Measurements from ENCODE around the gene PIAS4.

PIAS4 gene

DNA sequence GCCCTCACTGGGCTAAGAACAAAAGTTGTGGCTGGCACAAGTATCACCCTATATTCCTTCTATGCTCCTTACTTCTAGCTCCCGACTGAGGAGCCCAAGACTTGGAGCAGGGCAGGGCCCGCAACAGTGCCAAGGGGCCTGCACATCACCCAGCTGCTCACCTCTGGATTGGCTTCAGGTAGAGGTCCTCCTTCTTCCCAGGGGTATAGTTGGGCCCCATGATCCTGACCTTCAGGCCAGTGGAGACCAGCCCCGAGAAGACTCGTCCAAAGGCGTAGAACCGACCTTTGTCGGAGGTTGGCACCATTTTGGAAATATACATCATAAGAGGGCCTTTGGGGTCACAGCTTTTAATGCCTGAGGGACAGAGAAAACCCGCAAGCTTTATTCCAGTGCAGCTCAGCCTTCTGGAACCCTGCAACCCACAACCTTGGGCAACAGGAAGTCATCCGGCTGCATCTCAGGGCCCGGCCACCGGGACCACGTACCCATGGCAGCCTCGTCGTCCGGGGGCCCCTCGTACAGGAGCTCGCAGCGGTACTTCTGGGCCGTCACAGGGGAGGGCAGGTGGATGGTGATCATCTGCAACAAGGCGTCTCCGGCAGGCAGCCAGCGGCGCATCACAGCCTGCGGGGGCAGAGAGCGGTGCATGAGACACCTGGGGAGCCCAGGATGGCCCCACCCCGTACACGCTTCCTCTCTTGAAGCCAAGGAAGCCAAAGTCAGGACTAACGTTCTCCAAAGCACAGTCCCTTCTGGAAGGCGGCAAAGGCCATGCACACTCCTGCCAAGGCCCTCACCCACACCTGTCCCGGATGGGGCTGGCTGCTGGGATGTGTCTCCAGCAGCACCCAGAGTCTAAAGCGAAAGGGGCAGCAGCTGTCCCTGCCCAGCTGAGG, 26.9 kb upstream of the PIAS4 start:
- no peaks in the 10 kb centered on the region for H3K27me3 ChIP-seq (ENCODE audit: control insufficient read depth, low read length)
- H3F3A ChIP-seq (ENCODE audit: control insufficient read depth, insufficient read depth), result peaks cover 73% of the 10 kb centered on the region
- no peak for TF ChIP-seq EZH2phosphoT487 (IDR thresholded peaks at IDR 0.05; ENCODE audit: borderline replicate concordance, low read length)
- TF ChIP-seq, protein P1, sequence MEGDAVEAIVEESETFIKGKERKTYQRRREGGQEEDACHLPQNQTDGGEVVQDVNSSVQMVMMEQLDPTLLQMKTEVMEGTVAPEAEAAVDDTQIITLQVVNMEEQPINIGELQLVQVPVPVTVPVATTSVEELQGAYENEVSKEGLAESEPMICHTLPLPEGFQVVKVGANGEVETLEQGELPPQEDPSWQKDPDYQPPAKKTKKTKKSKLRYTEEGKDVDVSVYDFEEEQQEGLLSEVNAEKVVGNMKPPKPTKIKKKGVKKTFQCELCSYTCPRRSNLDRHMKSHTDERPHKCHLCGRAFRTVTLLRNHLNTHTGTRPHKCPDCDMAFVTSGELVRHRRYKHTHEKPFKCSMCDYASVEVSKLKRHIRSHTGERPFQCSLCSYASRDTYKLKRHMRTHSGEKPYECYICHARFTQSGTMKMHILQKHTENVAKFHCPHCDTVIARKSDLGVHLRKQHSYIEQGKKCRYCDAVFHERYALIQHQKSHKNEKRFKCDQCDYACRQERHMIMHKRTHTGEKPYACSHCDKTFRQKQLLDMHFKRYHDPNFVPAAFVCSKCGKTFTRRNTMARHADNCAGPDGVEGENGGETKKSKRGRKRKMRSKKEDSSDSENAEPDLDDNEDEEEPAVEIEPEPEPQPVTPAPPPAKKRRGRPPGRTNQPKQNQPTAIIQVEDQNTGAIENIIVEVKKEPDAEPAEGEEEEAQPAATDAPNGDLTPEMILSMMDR (IDR thresholded peaks at IDR 0.05; ENCODE audit: low read depth, low read length, poor library complexity, severe bottlenecking), result no peak
- peaks cover 96% of the 10 kb centered on the region for H3K36me3 ChIP-seq (ENCODE audit: control insufficient read depth, low read length)
- H3K9me2 ChIP-seq (replicated peaks; ENCODE audit: control insufficient read depth, low read length), result no peaks in the 10 kb centered on the region
- peaks cover 35% of the 10 kb centered on the region for H3K4me1 ChIP-seq (ENCODE audit: control insufficient read depth, low read length)
- no peak overlapping the region for H3K4me3 ChIP-seq (ENCODE audit: low read length)
- peaks cover 89% of the 10 kb centered on the region for H3K79me2 ChIP-seq (ENCODE audit: control insufficient read depth, low read length)
- H3K9me3 ChIP-seq (ENCODE audit: control insufficient read depth, insufficient read depth, low read length), result no peaks in the 10 kb centered on the region
- no peak overlapping the region for H3K27ac ChIP-seq (ENCODE audit: low read depth, low read length)
- H4K20me1 ChIP-seq (ENCODE audit: control insufficient read depth, insufficient read depth, low read depth, low read length), result peaks cover 72% of the 10 kb centered on the region
- no peak overlapping the region for H3K4me2 ChIP-seq (ENCODE audit: low read length)

DNA sequence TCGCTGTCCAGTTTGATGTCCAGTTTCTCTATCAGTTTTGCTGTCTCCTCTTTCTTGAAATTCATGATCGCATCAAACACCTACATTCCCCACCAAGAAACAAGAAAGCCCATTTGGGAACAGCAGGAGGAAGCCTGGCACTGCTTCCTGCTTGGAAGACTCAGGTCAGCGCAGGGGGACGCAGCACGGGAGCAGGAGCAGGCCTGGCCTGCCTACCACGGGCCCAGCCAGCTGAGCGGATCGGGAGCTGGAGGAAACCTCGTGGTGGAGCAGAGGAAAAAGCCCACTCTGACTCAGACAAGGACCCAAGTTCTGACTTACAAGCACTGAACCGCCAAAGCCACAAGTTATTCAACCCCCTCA, 26.2 kb upstream of the PIAS4 start:
- H3K4me3 ChIP-seq (ENCODE audit: low read length), result no peak overlapping the region
- H3K4me2 ChIP-seq (ENCODE audit: low read length), result no peak overlapping the region
- peaks cover 71% of the 10 kb centered on the region for H3F3A ChIP-seq (ENCODE audit: control insufficient read depth, insufficient read depth)
- no peaks in the 10 kb centered on the region for H3K9me2 ChIP-seq (replicated peaks; ENCODE audit: control insufficient read depth, low read length)
- H3K9me3 ChIP-seq (ENCODE audit: control insufficient read depth, insufficient read depth, low read length), result no peaks in the 10 kb centered on the region
- H3K27me3 ChIP-seq (ENCODE audit: control insufficient read depth, low read length), result no peaks in the 10 kb centered on the region
- H4K20me1 ChIP-seq (ENCODE audit: control insufficient read depth, insufficient read depth, low read depth, low read length), result peaks cover 72% of the 10 kb centered on the region
- peaks cover 86% of the 10 kb centered on the region for H3K79me2 ChIP-seq (ENCODE audit: control insufficient read depth, low read length)
- H3K4me1 ChIP-seq (ENCODE audit: control insufficient read depth, low read length), result peaks cover 38% of the 10 kb centered on the region
- peaks cover 88% of the 10 kb centered on the region for H3K36me3 ChIP-seq (ENCODE audit: control insufficient read depth, low read length)
- TF ChIP-seq, protein P1 (IDR thresholded peaks at IDR 0.05; ENCODE audit: low read depth, low read length, poor library complexity, severe bottlenecking), result no peak
- TF ChIP-seq EZH2phosphoT487 (IDR thresholded peaks at IDR 0.05; ENCODE audit: borderline replicate concordance, low read length), result no peak
- H3K27ac ChIP-seq (ENCODE audit: low read depth, low read length), result no peak overlapping the region

DNA sequence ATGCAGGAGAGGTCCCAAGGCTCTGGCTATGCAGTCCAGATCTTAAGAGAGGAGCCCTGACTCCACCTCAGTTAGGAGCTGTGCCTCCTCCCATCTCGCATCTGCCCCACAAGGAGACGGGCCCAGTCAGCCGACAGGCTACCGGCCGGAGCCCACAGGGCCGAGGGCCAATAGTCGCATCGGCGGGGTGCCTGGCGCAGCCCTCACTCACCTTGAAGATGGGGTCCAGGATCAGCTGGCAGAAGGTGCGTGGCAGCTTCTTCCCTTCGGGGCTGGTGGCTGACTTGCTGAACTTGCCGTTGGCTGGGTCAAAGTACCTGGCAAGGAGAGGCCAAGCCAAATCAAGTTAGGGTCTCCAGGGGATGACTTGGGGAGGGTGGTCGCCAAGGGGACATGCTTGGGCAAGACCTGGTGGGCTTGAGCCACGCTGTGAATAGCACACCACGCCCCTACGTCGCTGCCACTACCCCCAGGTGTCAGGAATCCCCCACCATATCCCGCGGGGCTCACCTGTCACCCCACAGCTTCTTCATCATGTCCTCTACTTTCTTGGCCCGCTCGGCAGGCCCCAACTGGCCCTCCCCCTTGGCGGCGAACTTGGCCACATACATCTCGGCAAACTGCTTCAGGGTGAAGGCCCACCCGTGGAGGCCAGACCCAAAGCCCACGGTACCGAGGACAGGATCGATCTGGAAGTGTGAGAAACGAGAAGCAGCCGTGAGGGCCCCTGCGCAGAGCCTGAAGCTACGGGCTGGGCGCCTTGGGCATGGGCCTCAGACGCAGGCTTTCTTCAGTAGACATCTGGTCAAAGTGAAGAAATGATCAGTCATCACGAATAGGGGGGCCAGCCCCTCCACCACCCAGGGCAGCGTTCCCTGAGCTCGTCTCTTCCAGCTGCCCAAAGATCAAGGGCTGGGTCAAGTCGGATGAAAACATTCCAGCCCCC, 25.5 kb upstream of the PIAS4 start:
- Histone ChIP-seq H3K9me3 (ENCODE audit: control insufficient read depth, insufficient read depth, low read length) (no peaks in the 10 kb centered on the region), H3K27ac (ENCODE audit: low read depth, low read length) (no peak overlapping the region), H3K4me3 (ENCODE audit: low read length) (no peak overlapping the region), H3K36me3 (ENCODE audit: control insufficient read depth, low read length) (peaks cover 82% of the 10 kb centered on the region), H3K79me2 (ENCODE audit: control insufficient read depth, low read length) (peaks cover 80% of the 10 kb centered on the region), H3K4me1 (ENCODE audit: control insufficient read depth, low read length) (peaks cover 42% of the 10 kb centered on the region), H3K4me2 (ENCODE audit: low read length) (no peak overlapping the region), H3K27me3 (ENCODE audit: control insufficient read depth, low read length) (no peaks in the 10 kb centered on the region), H4K20me1 (ENCODE audit: control insufficient read depth, insufficient read depth, low read depth, low read length) (peaks cover 67% of the 10 kb centered on the region), H3F3A (ENCODE audit: control insufficient read depth, insufficient read depth) (peaks cover 71% of the 10 kb centered on the region), H3K9me2 (replicated peaks; ENCODE audit: control insufficient read depth, low read length) (no peaks in the 10 kb centered on the region)
- no peak for TF ChIP-seq EZH2phosphoT487 (IDR thresholded peaks at IDR 0.05; ENCODE audit: borderline replicate concordance, low read length)
- TF ChIP-seq, protein P1 (IDR thresholded peaks at IDR 0.05; ENCODE audit: low read depth, low read length, poor library complexity, severe bottlenecking), result no peak
